ENCODE data around the gene TBC1D21. TPM values are rescaled to one million over a fixed set of nuclear protein-coding genes. Genes with fewer than 3 reads are reported as not detected.

TBC1D21 gene
- total and polyA plus RNA-seq, 2 of the 8 experiments (the other 6 are each of a cell fraction or from before 2014, with no cell fraction given), result not detected

DNA sequence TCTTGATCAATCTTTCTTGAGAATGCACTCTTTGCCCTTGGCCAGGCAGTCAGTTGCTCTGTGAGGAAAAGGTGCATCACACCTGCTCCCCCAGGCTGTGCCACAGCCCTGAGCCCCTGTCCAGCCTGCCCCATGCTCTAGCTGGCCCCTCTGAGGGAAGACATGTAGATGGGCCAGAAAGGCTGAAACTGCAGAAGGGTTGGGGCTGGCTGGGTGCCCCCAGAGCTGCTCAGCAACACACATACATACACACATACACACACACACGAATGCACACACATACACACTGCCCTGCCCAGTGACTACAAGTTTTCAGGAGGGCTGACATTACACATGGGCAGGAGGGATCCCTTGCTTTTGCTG lies 16.4 kb downstream of the TBC1D21 start:
- ChIA-PET CTCF (ENCODE audit: partially characterized antibody) (interaction anchor here (1.1 to 3.9 kb wide), 4 partner anchors 8 to 185 kb away, joined by 6 to 19 read pairs (median 8); partner anchors contain the start of gene TBC1D21), POLR2A (ENCODE audit: partially characterized antibody) (no interaction called here)
- Histone ChIP-seq H4K8ac (ENCODE audit: extremely low read depth, insufficient read depth, low read length) (no peak overlapping the region), H3K23ac (ENCODE audit: insufficient read length) (no peak overlapping the region), H2BK5ac (ENCODE audit: low read depth, low read length) (no peak overlapping the region), H3K23me2 (ENCODE audit: low read depth, low read length) (no peaks in the 10 kb centered on the region), H3K79me2 (ENCODE audit: control insufficient read depth in 1 of 2, insufficient read depth in 2 of 2, low read length in 2 of 2) (no peaks in the 10 kb centered on the region), H3K4me3 (ENCODE audit: extremely low read depth in 1 of 4, insufficient read depth in 2 of 4, low read depth in 3 of 4, low read length in 4 of 4) (no peak overlapping the region), H3K4ac (replicated peaks; ENCODE audit: insufficient read length, low read depth, low read length) (no peak overlapping the region), H3K9ac (replicated peaks in 1 of 4; ENCODE audit: extremely low read depth in 1 of 4, low read depth in 3 of 4, low read length in 3 of 4) (no peak overlapping the region), H2AK5ac (ENCODE audit: low read depth, low read length) (no peak overlapping the region), H3K14ac (ENCODE audit: insufficient read length) (no peak overlapping the region), H3K4me1 (replicated peaks in 1 of 4; ENCODE audit: control insufficient read depth in 3 of 4, insufficient read depth in 4 of 4, low read length in 3 of 4) (no peaks in the 10 kb centered on the region), H3K36me3 (ENCODE audit: control insufficient read depth in 2 of 4, insufficient read depth in 4 of 4, low read length in 3 of 4) (no peaks in the 10 kb centered on the region), H3K27me3 (replicated peaks in 1 of 4; ENCODE audit: control insufficient read depth in 3 of 4, extremely low read depth in 1 of 4, insufficient read depth in 3 of 4, low read length in 3 of 4) (no peaks in the 10 kb centered on the region; a peak in 1 of 7 replicates), H2BK120ac (replicated peaks; ENCODE audit: low read depth, low read length) (no peak overlapping the region), H2AFZ (ENCODE audit: low read length) (no peak overlapping the region), H4K20me1 (replicated peaks in 1 of 2; ENCODE audit: control insufficient read depth in 1 of 2, insufficient read depth in 2 of 2, low read length in 2 of 2) (no peaks in the 10 kb centered on the region), H2BK12ac (ENCODE audit: low read depth, low read length) (no peak overlapping the region), H2BK20ac (ENCODE audit: low read length) (no peak overlapping the region), H3K18ac (ENCODE audit: extremely low read depth, low read length) (no peak overlapping the region), H2BK15ac (ENCODE audit: low read length) (no peak overlapping the region), H3K27ac (ENCODE audit: low read depth, low read length) (no peak overlapping the region), H3K9me3 (ENCODE audit: insufficient read depth in 2 of 2, low read depth in 1 of 2, low read length in 1 of 2) (no peaks in the 10 kb centered on the region), H3K56ac (replicated peaks; ENCODE audit: insufficient read length, low read depth, low read length) (no peak overlapping the region), H4K91ac (replicated peaks; ENCODE audit: insufficient read length, low read length) (no peak overlapping the region), H3K79me1 (ENCODE audit: low read depth, low read length) (no peaks in the 10 kb centered on the region), H4K5ac (ENCODE audit: insufficient read length, low read depth, low read length) (no peak overlapping the region), H3K4me2 (ENCODE audit: insufficient read depth in 1 of 2, low read depth in 2 of 2, low read length in 2 of 2) (no peak overlapping the region)
- DNase-seq (ENCODE audit: low read depth in 1 of 2, low spot score in 2 of 2) (no peak), FAIRE-seq (no peak)
- WGBS, 2 experiments (ENCODE audit: extremely low coverage in 1 of 2, insufficient coverage in 1 of 2, insufficient read length in 1 of 2, insufficient replicate concordance in 2 of 2, low coverage in 1 of 2, low lambda C conversion rate in 2 of 2, missing lambda C conversion rate in 1 of 2), result 67% methylated on average over 1 of the region's 1 CpG; no CpG with 5 or more reads in 1 of the 2 experiments
- TF ChIP-seq, protein P1, sequence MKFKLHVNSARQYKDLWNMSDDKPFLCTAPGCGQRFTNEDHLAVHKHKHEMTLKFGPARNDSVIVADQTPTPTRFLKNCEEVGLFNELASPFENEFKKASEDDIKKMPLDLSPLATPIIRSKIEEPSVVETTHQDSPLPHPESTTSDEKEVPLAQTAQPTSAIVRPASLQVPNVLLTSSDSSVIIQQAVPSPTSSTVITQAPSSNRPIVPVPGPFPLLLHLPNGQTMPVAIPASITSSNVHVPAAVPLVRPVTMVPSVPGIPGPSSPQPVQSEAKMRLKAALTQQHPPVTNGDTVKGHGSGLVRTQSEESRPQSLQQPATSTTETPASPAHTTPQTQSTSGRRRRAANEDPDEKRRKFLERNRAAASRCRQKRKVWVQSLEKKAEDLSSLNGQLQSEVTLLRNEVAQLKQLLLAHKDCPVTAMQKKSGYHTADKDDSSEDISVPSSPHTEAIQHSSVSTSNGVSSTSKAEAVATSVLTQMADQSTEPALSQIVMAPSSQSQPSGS (IDR thresholded peaks at IDR 0.05; ENCODE audit: low read length), result no peak
- TF ChIP-seq GABPA (IDR thresholded peaks at IDR 0.05; ENCODE audit: borderline replicate concordance, insufficient read depth, low read length) (no peak), EP300 (IDR thresholded peaks at IDR 0.05; ENCODE audit: borderline replicate concordance in 1 of 2, low read depth in 2 of 2, low read length in 2 of 2) (no peak), SUZ12 (IDR thresholded peaks at IDR 0.05; ENCODE audit: low read length) (no peak), SP4 (IDR thresholded peaks at IDR 0.05; ENCODE audit: low read length) (no peak), EZH2 (IDR thresholded peaks at IDR 0.05; ENCODE audit: low read depth, low read length, severe bottlenecking) (no peak), CTBP2 (IDR thresholded peaks at IDR 0.05; ENCODE audit: borderline replicate concordance, insufficient read depth, insufficient read length, low read length) (no peak), RAD21 (IDR thresholded peaks at IDR 0.05 in 1 of 2, conservative IDR thresholded peaks at IDR 0.05 in 1 of 2; ENCODE audit: low read depth in 2 of 2, low read length in 2 of 2) (no peak), CEBPB (IDR thresholded peaks at IDR 0.05; ENCODE audit: low read depth, low read length) (no peak), CBX8 (IDR thresholded peaks at IDR 0.05; ENCODE audit: borderline replicate concordance, low read depth, low read length) (no peak), TEAD4 (IDR thresholded peaks at IDR 0.05; ENCODE audit: low read depth, low read length) (no peak), SRF (IDR thresholded peaks at IDR 0.05; ENCODE audit: low read depth, low read length) (no peak)

All from H1 (cell line).